Stomach smooth muscle (tissue), 2 donors: ENCODE results near the gene SLC22A4.

ENCODE experiments used
- H3K27ac ChIP-seq: one replicate; pipeline ENCODE4 v1.7.0; 2013; ENCODE audit warnings: mild to moderate bottlenecking, low read length, inconsistent platforms
- H3K27me3 ChIP-seq, 2 donors: one replicate each; pipeline ENCODE4 v1.7.0; 2013; ENCODE audit warnings: low read length in 2 of 2; ENCODE audit not compliant: insufficient read depth in 2 of 2, control insufficient read depth in 1 of 2
- H3K36me3 ChIP-seq, 2 donors: one replicate each; pipeline ENCODE4 v1.7.0; 2013; ENCODE audit warnings: low read length in 2 of 2; ENCODE audit not compliant: control insufficient read depth in 2 of 2, insufficient read depth in 2 of 2
- H3K4me1 ChIP-seq: one replicate; pipeline ENCODE4 v1.7.0; 2013; ENCODE audit warnings: low read length; ENCODE audit not compliant: control insufficient read depth, insufficient read depth
- H3K4me3 ChIP-seq, 2 donors: one replicate each; pipeline ENCODE4 v1.7.0; 2013; ENCODE audit warnings: low read length in 2 of 2
- H3K9ac ChIP-seq, 2 donors: one replicate each; pipeline ENCODE4 v1.7.0; 2013; ENCODE audit warnings: low read length in 2 of 2, mild to moderate bottlenecking in 1 of 2
- H3K9me3 ChIP-seq, 2 donors: one replicate each; pipeline ENCODE4 v1.7.0; 2013; ENCODE audit warnings: low read length in 2 of 2; ENCODE audit not compliant: control insufficient read depth in 2 of 2
- donor health status: healthy.
- donor health status: Pancreatic carcinoma.

Gene SLC22A4

GRCh38 chr5:132371603-132371994 lies 77.4 kb downstream of the SLC22A4 start:
- H3K27me3 ChIP-seq = no peaks in the 10 kb centered on the region
- H3K4me1 ChIP-seq = peaks cover 20% of the 10 kb centered on the region
- no peak overlapping the region for H3K9ac ChIP-seq
- H3K4me3 ChIP-seq = no peak overlapping the region
- H3K9me3 ChIP-seq = no peaks in the 10 kb centered on the region
- no peaks in the 10 kb centered on the region for H3K36me3 ChIP-seq
- H3K27ac ChIP-seq = no peak overlapping the region

- Histone ChIP-seq H3K4me1 (peaks cover 26% of the 10 kb centered on the region), H3K27ac (no peak overlapping the region), H3K4me3 (no peak overlapping the region), H3K9ac (no peak overlapping the region), H3K9me3 (no peaks in the 10 kb centered on the region), H3K36me3 (no peaks in the 10 kb centered on the region), H3K27me3 (no peaks in the 10 kb centered on the region)
Measured at GRCh38 chr5:132372127-132372526, 77.9 kb downstream of the SLC22A4 start.

- Histone ChIP-seq H3K9ac (no peak overlapping the region), H3K4me1 (peaks cover 28% of the 10 kb centered on the region), H3K27ac (no peak overlapping the region), H3K9me3 (no peaks in the 10 kb centered on the region), H3K36me3 (no peaks in the 10 kb centered on the region), H3K27me3 (no peaks in the 10 kb centered on the region), H3K4me3 (no peak overlapping the region)
Measured at GRCh38 chr5:132372542-132372941, 78.3 kb downstream of the SLC22A4 start.

GRCh38 chr5:132375957-132376356 lies 81.8 kb downstream of the SLC22A4 start:
- H3K27ac ChIP-seq = no peak overlapping the region
- no peaks in the 10 kb centered on the region for H3K9me3 ChIP-seq
- peaks cover 15% of the 10 kb centered on the region for H3K4me1 ChIP-seq
- no peak overlapping the region for H3K4me3 ChIP-seq
- H3K27me3 ChIP-seq = no peaks in the 10 kb centered on the region
- H3K36me3 ChIP-seq = peaks cover 7 to 10% of the 10 kb centered on the region in 2 donors
- H3K9ac ChIP-seq = no peak overlapping the region

- H3K9me3 ChIP-seq = no peaks in the 10 kb centered on the region
- H3K4me1 ChIP-seq = peaks cover 9% of the 10 kb centered on the region
- peak overlapping the region in 1 of 2 donors; percentile 55 for H3K4me3 ChIP-seq
- peak overlapping the region; percentile 4 to 51 for H3K9ac ChIP-seq
- peaks cover 7 to 10% of the 10 kb centered on the region in 2 donors for H3K36me3 ChIP-seq
- H3K27ac ChIP-seq = no peak overlapping the region
- H3K27me3 ChIP-seq = no peaks in the 10 kb centered on the region
Measured at GRCh38 chr5:132376694-132377641, 82.8 kb downstream of the SLC22A4 start.

GRCh38 chr5:132377738-132378137 lies 83.5 kb downstream of the SLC22A4 start:
- H3K36me3 ChIP-seq = peaks cover 7 to 10% of the 10 kb centered on the region in 2 donors
- no peaks in the 10 kb centered on the region for H3K9me3 ChIP-seq
- H3K9ac ChIP-seq = no peak overlapping the region
- H3K4me1 ChIP-seq = peaks cover 9% of the 10 kb centered on the region
- H3K27ac ChIP-seq = no peak overlapping the region
- no peaks in the 10 kb centered on the region for H3K27me3 ChIP-seq
- H3K4me3 ChIP-seq = peak overlapping the region in 1 of 2 donors; percentile 55

GRCh38 chr5:132378580-132378979 lies 84.4 kb downstream of the SLC22A4 start:
- H3K27me3 ChIP-seq = no peaks in the 10 kb centered on the region
- no peak overlapping the region for H3K27ac ChIP-seq
- peaks cover 7 to 10% of the 10 kb centered on the region in 2 donors for H3K36me3 ChIP-seq
- no peaks in the 10 kb centered on the region for H3K9me3 ChIP-seq
- H3K4me1 ChIP-seq = peaks cover 9% of the 10 kb centered on the region
- H3K9ac ChIP-seq = no peak overlapping the region
- no peak overlapping the region for H3K4me3 ChIP-seq

GRCh38 chr5:132380047-132380446 lies 85.9 kb downstream of the SLC22A4 start:
- no peak overlapping the region for H3K4me3 ChIP-seq
- no peak overlapping the region for H3K27ac ChIP-seq
- no peaks in the 10 kb centered on the region for H3K9me3 ChIP-seq
- peaks cover 9% of the 10 kb centered on the region for H3K4me1 ChIP-seq
- peaks cover 12 to 17% of the 10 kb centered on the region in 2 donors for H3K36me3 ChIP-seq
- H3K9ac ChIP-seq = no peak overlapping the region
- no peaks in the 10 kb centered on the region for H3K27me3 ChIP-seq

GRCh38 chr5:132380741-132381140 lies 86.5 kb downstream of the SLC22A4 start:
- Histone ChIP-seq H3K27me3 (no peaks in the 10 kb centered on the region), H3K4me1 (peaks cover 15% of the 10 kb centered on the region), H3K27ac (no peak overlapping the region), H3K9me3 (no peaks in the 10 kb centered on the region), H3K9ac (no peak overlapping the region), H3K4me3 (no peak overlapping the region), H3K36me3 (peaks cover 12 to 17% of the 10 kb centered on the region in 2 donors)

GRCh38 chr5:132381614-132382013 lies 87.4 kb downstream of the SLC22A4 start:
- Histone ChIP-seq H3K4me3 (no peak overlapping the region), H3K4me1 (peaks cover 22% of the 10 kb centered on the region), H3K36me3 (peaks cover 12 to 17% of the 10 kb centered on the region in 2 donors), H3K9ac (no peak overlapping the region), H3K9me3 (no peaks in the 10 kb centered on the region), H3K27me3 (no peaks in the 10 kb centered on the region), H3K27ac (no peak overlapping the region)

- H3K4me1 ChIP-seq = peaks cover 30% of the 10 kb centered on the region
- no peak overlapping the region for H3K9ac ChIP-seq
- no peaks in the 10 kb centered on the region for H3K9me3 ChIP-seq
- H3K36me3 ChIP-seq = peaks cover 12 to 17% of the 10 kb centered on the region in 2 donors
- no peak overlapping the region for H3K27ac ChIP-seq
- H3K4me3 ChIP-seq = no peak overlapping the region
- no peaks in the 10 kb centered on the region for H3K27me3 ChIP-seq
Measured at GRCh38 chr5:132383261-132383660, 89.1 kb downstream of the SLC22A4 start.
